Mesenchymal stem cell (in vitro differentiated cells and primary cell): ENCODE measurements around the gene SEC61A1.

Experiments used
- DNase-seq: peaks from one replicate; pipeline ENCODE4 v3.0.0-alpha.2; 2013
- H2AFZ ChIP-seq: one replicate; pipeline ENCODE4 v1.6.1; 2013; ENCODE audit warnings: low read depth, mild to moderate bottlenecking, control low read depth, inconsistent platforms, low read length, moderate library complexity
- H2AK5ac ChIP-seq: 2 replicates; pipeline ENCODE4 v1.6.1; 2013; ENCODE audit warnings: low read length, moderate library complexity, mild to moderate bottlenecking, inconsistent platforms; ENCODE audit not compliant: severe bottlenecking
- H2BK120ac ChIP-seq: one replicate; pipeline ENCODE4 v1.6.1; 2013; ENCODE audit warnings: low read depth, mild to moderate bottlenecking, inconsistent platforms, low read length, moderate library complexity
- H2BK12ac ChIP-seq, 2 experiments: one replicate each; pipeline ENCODE4 v1.6.1; 2013; ENCODE audit warnings: inconsistent platforms in 2 of 2, low read length in 2 of 2, mild to moderate bottlenecking in 2 of 2, moderate library complexity in 2 of 2, control low read depth in 1 of 2
- H2BK15ac ChIP-seq: one replicate; pipeline ENCODE4 v1.6.1; 2013; ENCODE audit warnings: mild to moderate bottlenecking, low read depth, inconsistent platforms; ENCODE audit not compliant: poor library complexity, severe bottlenecking
- H2BK5ac ChIP-seq: 2 replicates; pipeline ENCODE4 v1.6.1; 2013; ENCODE audit warnings: low read depth, mild to moderate bottlenecking, low read length, control low read depth, inconsistent platforms; ENCODE audit not compliant: poor library complexity, severe bottlenecking
- H3K14ac ChIP-seq, 2 experiments: one replicate each; pipeline ENCODE4 v1.6.1; 2013; ENCODE audit warnings: inconsistent platforms in 2 of 2, low read length in 2 of 2, control low read depth in 1 of 2, mild to moderate bottlenecking in 1 of 2, moderate library complexity in 1 of 2
- H3K18ac ChIP-seq, 2 experiments: one replicate each; pipeline ENCODE4 v1.6.1; 2013; ENCODE audit warnings: inconsistent platforms in 2 of 2, low read length in 2 of 2, control low read depth in 1 of 2, low read depth in 1 of 2, mild to moderate bottlenecking in 1 of 2
- H3K23ac ChIP-seq, 2 experiments: one replicate each; pipeline ENCODE4 v1.6.1; 2013; ENCODE audit warnings: inconsistent platforms in 2 of 2, low read length in 2 of 2, mild to moderate bottlenecking in 2 of 2, moderate library complexity in 2 of 2, control low read depth in 1 of 2
- H3K27ac ChIP-seq: 2 replicates; pipeline ENCODE4 v1.5.1; 2013; ENCODE audit warnings: mild to moderate bottlenecking, moderate library complexity, low read length, control low read depth, inconsistent platforms; ENCODE audit not compliant: poor library complexity, severe bottlenecking
- H3K27me3 ChIP-seq, 2 experiments: 2 replicates each; pipeline versions ENCODE4 v1.6.1 to v1.7.0; 2013; ENCODE audit warnings: low read length in 2 of 2, mild to moderate bottlenecking in 2 of 2, moderate library complexity in 2 of 2, control low read depth in 1 of 2, inconsistent platforms in 1 of 2; ENCODE audit not compliant: control insufficient read depth in 1 of 2, insufficient read depth in 1 of 2
- H3K36me3 ChIP-seq, 2 experiments: 2 replicates each; pipeline versions ENCODE4 v1.6.1 to v1.7.0; 2013; ENCODE audit warnings: low read length in 2 of 2, control low read depth in 1 of 2, inconsistent platforms in 1 of 2, low read depth in 1 of 2, mild to moderate bottlenecking in 1 of 2; ENCODE audit not compliant: insufficient read depth in 2 of 2, control insufficient read depth in 1 of 2
- H3K4ac ChIP-seq, 2 experiments: one replicate each; pipeline ENCODE4 v1.6.1; 2013; ENCODE audit warnings: inconsistent platforms in 2 of 2, low read length in 2 of 2, mild to moderate bottlenecking in 2 of 2, moderate library complexity in 2 of 2, control low read depth in 1 of 2, low read depth in 1 of 2
- H3K4me1 ChIP-seq: 2 replicates; pipeline ENCODE4 v1.6.1; 2013; ENCODE audit warnings: low read depth, low read length, control low read depth; ENCODE audit not compliant: control insufficient read depth, insufficient read depth
- H3K4me2 ChIP-seq: 2 replicates; pipeline ENCODE4 v1.6.1; 2013; ENCODE audit warnings: low read length, mild to moderate bottlenecking, inconsistent platforms; ENCODE audit not compliant: poor library complexity, severe bottlenecking
- H3K4me3 ChIP-seq, 2 experiments: 2 replicates each; pipeline versions ENCODE4 v1.5.1 to v1.7.0; 2013; ENCODE audit warnings: low read length in 2 of 2, mild to moderate bottlenecking in 2 of 2, control low read depth in 1 of 2, low read depth in 1 of 2; ENCODE audit not compliant: insufficient read depth in 1 of 2
- H3K79me1 ChIP-seq: replicated peaks from 2 replicates; pipeline ENCODE4 v1.6.1; 2013; ENCODE audit warnings: mild to moderate bottlenecking, control low read depth, low read length, inconsistent platforms; ENCODE audit not compliant: poor library complexity, severe bottlenecking
- H3K9ac ChIP-seq: 2 replicates; pipeline ENCODE4 v1.7.0; 2013; ENCODE audit warnings: mild to moderate bottlenecking, low read length, moderate library complexity
- H3K9me3 ChIP-seq: 2 replicates; pipeline ENCODE4 v1.7.0; 2013; ENCODE audit warnings: mild to moderate bottlenecking, low read length; ENCODE audit not compliant: control insufficient read depth
- H4K8ac ChIP-seq: one replicate; pipeline ENCODE4 v1.6.1; 2013; ENCODE audit warnings: inconsistent platforms, mild to moderate bottlenecking, low read length, moderate library complexity
- H4K91ac ChIP-seq: one replicate; pipeline ENCODE4 v1.6.1; 2013; ENCODE audit warnings: mild to moderate bottlenecking, low read length, inconsistent platforms
- WGBS: methylation state at CpG from one replicate; pipeline ENCODE4 v1.1.7; 2013; ENCODE audit warnings: mixed read lengths; 5-methylcytosine and 5-hydroxymethylcytosine counted together

Gene SEC61A1

DNA sequence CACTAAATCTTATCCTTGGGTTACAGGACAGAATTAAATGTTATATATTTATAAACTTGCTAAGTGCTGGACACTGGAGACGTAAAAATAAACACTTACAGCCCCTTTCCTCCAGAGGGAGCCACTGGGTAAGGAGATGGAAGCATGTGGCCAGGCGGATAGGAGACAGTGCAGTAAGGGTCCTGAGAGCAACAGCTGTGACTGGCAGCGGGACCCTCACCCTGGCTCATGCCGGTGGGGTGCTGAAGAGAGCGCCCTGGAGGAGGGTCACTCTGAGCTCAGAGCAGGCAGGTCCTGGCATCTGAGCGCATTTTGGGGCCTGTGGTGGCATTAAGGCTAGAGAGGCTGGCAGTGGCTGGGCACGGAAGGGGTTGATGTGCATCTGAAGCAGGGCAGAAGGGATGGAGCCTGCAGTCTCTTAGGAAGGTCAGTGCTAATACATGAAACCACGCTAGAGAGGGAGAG lies 16.0 kb downstream of the SEC61A1 start:
- Histone ChIP-seq H3K23ac (no peak overlapping the region), H4K8ac (no peak overlapping the region), H3K79me1 (peaks cover 47% of the 10 kb centered on the region), H3K27ac (no peak overlapping the region), H3K18ac (no peak overlapping the region), H3K4me3 (no peak overlapping the region), H3K9ac (no peak overlapping the region), H2AK5ac (no peak overlapping the region), H3K9me3 (no peaks in the 10 kb centered on the region), H2BK12ac (no peak overlapping the region), H3K4me2 (no peak overlapping the region), H3K27me3 (no peaks in the 10 kb centered on the region), H4K91ac (no peak overlapping the region), H3K36me3 (peaks cover 88 to 97% of the 10 kb centered on the region in 2 experiments), H3K4me1 (peaks cover 9% of the 10 kb centered on the region), H2AFZ (no peak overlapping the region), H2BK120ac (no peak overlapping the region), H2BK5ac (no peak overlapping the region), H3K14ac (no peak overlapping the region), H2BK15ac (no peak overlapping the region), H3K4ac (no peak overlapping the region)
- peak; percentile 66 for DNase-seq
- 88% methylated on average over 8 of the region's 8 CpGs for WGBS

DNA sequence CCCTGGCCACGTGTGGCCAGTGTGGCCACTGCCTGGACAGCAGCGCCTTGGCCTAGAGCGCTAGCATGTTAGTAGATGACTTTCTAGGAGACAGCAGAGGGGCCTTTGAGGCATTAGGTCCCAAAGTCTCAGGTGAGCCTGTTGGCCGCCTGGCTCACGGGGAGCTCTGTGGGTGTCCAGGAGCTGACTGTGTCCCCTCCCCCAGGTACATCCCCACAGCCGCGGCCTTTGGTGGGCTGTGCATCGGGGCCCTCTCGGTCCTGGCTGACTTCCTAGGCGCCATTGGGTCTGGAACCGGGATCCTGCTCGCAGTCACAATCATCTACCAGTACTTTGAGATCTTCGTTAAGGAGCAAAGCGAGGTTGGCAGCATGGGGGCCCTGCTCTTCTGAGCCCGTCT lies 17.0 kb downstream of the SEC61A1 start:
- H2AK5ac ChIP-seq, result no peak overlapping the region
- H3K4me3 ChIP-seq, result no peak overlapping the region
- H3K79me1 ChIP-seq, result peaks cover 45% of the 10 kb centered on the region
- H3K9me3 ChIP-seq, result no peaks in the 10 kb centered on the region
- H2AFZ ChIP-seq, result no peak overlapping the region
- no peak for DNase-seq
- no peak overlapping the region for H2BK120ac ChIP-seq
- no peak overlapping the region for H3K14ac ChIP-seq
- no peak overlapping the region for H2BK5ac ChIP-seq
- H3K36me3 ChIP-seq, result peaks cover 82 to 86% of the 10 kb centered on the region in 2 experiments
- no peak overlapping the region for H4K8ac ChIP-seq
- peaks cover 11% of the 10 kb centered on the region for H3K4me1 ChIP-seq
- H4K91ac ChIP-seq, result no peak overlapping the region
- no peak overlapping the region for H3K4me2 ChIP-seq
- H3K9ac ChIP-seq, result no peak overlapping the region
- H3K23ac ChIP-seq, result no peak overlapping the region
- no peak overlapping the region for H3K4ac ChIP-seq
- H2BK12ac ChIP-seq, result no peak overlapping the region
- no peak overlapping the region for H2BK15ac ChIP-seq
- 97% methylated on average over 15 of the region's 15 CpGs for WGBS
- no peak overlapping the region for H3K18ac ChIP-seq
- H3K27ac ChIP-seq, result no peak overlapping the region
- H3K27me3 ChIP-seq, result no peaks in the 10 kb centered on the region

DNA sequence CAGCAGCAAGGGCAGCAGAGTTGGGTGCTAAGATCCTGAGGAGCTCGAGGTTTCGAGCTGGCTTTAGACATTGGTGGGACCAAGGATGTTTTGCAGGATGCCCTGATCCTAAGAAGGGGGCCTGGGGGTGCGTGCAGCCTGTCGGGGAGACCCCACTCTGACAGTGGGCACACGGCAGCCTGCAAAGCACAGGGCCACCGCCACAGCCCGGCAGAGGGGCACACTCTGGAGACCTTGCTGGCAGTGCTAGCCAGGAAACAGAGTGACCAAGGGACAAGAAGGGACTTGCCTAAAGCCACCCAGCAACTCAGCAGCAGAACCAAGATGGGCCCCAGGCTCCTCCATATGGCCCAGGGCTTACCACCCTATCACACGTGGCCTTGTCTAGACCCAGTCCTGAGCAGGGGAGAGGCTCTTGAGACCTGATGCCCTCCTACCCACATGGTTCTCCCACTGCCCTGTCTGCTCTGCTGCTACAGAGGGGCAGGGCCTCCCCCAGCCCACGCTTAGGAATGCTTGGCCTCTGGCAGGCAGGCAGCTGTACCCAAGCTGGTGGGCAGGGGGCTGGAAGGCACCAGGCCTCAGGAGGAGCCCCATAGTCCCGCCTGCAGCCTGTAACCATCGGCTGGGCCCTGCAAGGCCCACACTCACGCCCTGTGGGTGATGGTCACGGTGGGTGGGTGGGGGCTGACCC lies 18.8 kb downstream of the SEC61A1 start:
- Histone ChIP-seq H3K4me3 (no peak overlapping the region), H3K36me3 (peaks cover 71 to 73% of the 10 kb centered on the region in 2 experiments)

DNA sequence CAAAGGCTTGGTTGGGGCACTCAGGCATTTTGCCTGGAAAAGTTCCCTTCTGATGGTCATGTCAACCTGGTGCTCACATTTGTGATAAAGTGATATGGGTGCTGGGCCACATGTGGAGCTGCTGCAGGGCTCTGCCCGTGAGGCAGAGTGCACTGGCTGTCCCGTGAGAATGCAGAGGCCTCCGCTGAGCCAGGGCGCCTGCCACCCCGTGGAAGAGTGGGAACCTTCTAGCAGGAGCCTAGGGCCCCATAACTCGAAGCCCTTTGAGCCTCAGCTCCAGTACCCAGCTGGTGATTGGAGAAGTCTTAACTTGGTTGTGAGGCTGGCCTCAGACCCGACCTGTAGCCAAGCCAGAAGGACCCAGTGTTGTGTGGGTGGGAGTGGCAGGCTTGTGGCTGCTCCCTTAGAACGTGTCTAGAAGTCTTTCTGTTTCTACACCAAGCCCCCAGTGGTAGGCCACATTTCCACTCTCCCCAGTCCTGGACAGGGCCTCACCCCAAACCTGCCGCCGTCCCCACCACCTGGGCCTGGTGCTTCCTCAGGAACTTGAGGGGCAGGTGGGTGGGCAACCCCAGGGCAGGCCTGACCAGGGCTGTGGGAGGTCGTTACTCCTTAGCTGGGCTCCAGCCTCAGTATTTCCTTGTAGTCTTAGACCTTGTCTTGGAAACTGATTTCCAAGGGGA lies 19.7 kb downstream of the SEC61A1 start:
- DNase-seq, result no peak
- WGBS, result 92% methylated on average over 11 of the region's 11 CpGs

More for the DNA sequence above, 18.8 kb downstream of the SEC61A1 start:
- no peak overlapping the region for H2AK5ac ChIP-seq
- no peak overlapping the region for H3K18ac ChIP-seq
- H4K91ac ChIP-seq, result no peak overlapping the region
- no peak overlapping the region for H2BK12ac ChIP-seq
- no peak overlapping the region for H4K8ac ChIP-seq
- H3K4me2 ChIP-seq, result no peak overlapping the region
- DNase-seq, result no peak
- H3K9me3 ChIP-seq, result no peaks in the 10 kb centered on the region
- peak overlapping the region; percentile 2 for H3K27ac ChIP-seq
- H2BK120ac ChIP-seq, result no peak overlapping the region
- H3K23ac ChIP-seq, result no peak overlapping the region
- WGBS, result 97% methylated on average over 13 of the region's 13 CpGs
- no peak overlapping the region for H2BK5ac ChIP-seq
- H3K4ac ChIP-seq, result no peak overlapping the region
- H3K27me3 ChIP-seq, result no peaks in the 10 kb centered on the region
- no peak overlapping the region for H2BK15ac ChIP-seq
- no peak overlapping the region for H3K14ac ChIP-seq
- H3K9ac ChIP-seq, result no peak overlapping the region
- H2AFZ ChIP-seq, result no peak overlapping the region
- peaks cover 37% of the 10 kb centered on the region for H3K79me1 ChIP-seq
- H3K4me1 ChIP-seq, result peaks cover 19% of the 10 kb centered on the region

More for the DNA sequence above, 19.7 kb downstream of the SEC61A1 start:
- Histone ChIP-seq H2AFZ (no peak overlapping the region), H3K4me3 (no peak overlapping the region), H2BK12ac (no peak overlapping the region), H3K4ac (no peak overlapping the region), H3K36me3 (peaks cover 62 to 65% of the 10 kb centered on the region in 2 experiments), H2BK5ac (no peak overlapping the region), H3K18ac (no peak overlapping the region), H3K14ac (no peak overlapping the region), H3K9ac (no peak overlapping the region), H2BK120ac (no peak overlapping the region), H3K27ac (no peak overlapping the region), H2BK15ac (no peak overlapping the region), H3K4me2 (no peak overlapping the region), H3K27me3 (no peaks in the 10 kb centered on the region), H3K4me1 (peaks cover 27% of the 10 kb centered on the region), H2AK5ac (no peak overlapping the region), H3K9me3 (no peaks in the 10 kb centered on the region), H3K23ac (no peak overlapping the region), H3K79me1 (peaks cover 32% of the 10 kb centered on the region), H4K91ac (no peak overlapping the region), H4K8ac (no peak overlapping the region)
